H1 (cell line): ENCODE data around the gene C21orf58.
"Not testable (repeated sequence)": the region's sequence is repeated elsewhere in the genome, so short reads cannot be mapped to it uniquely, and the experiment has no call there.

Source experiments
- CTCF ChIP-seq, 3 experiments: IDR thresholded peaks; 1 replicate in 2 of 3; 2 replicates in 1 of 3; pipeline versions ENCODE4 v1.5.1 to v1.6.1; 2011; ENCODE audit warnings: low read length in 3 of 3, mild to moderate bottlenecking in 3 of 3, inconsistent platforms in 2 of 3, low read depth in 1 of 3, moderate library complexity in 1 of 3; ENCODE audit not compliant: insufficient read depth in 1 of 3; ENCODE audit errors: control extremely low read depth in 1 of 3
- EZH2 ChIP-seq: fragments of 200-600 bp; sonication (generic); IDR thresholded peaks from 2 replicates; pipeline ENCODE4 v1.7.1; 2012; ENCODE audit warnings: low read depth, mild to moderate bottlenecking, moderate library complexity, low read length, inconsistent platforms; ENCODE audit not compliant: severe bottlenecking
- POLR2A ChIP-seq, 2 experiments: IDR thresholded peaks; 1 replicate in 1 of 2; 2 replicates in 1 of 2; pipeline ENCODE4 v1.6.1; 2011; ENCODE audit warnings: low read depth in 2 of 2, low read length in 2 of 2, mild to moderate bottlenecking in 2 of 2; ENCODE audit errors: control extremely low read depth in 1 of 2
- SP2 ChIP-seq: IDR thresholded peaks from 2 replicates; pipeline ENCODE4 v1.6.1; 2012; ENCODE audit warnings: mild to moderate bottlenecking, low read length, inconsistent platforms

DNA sequence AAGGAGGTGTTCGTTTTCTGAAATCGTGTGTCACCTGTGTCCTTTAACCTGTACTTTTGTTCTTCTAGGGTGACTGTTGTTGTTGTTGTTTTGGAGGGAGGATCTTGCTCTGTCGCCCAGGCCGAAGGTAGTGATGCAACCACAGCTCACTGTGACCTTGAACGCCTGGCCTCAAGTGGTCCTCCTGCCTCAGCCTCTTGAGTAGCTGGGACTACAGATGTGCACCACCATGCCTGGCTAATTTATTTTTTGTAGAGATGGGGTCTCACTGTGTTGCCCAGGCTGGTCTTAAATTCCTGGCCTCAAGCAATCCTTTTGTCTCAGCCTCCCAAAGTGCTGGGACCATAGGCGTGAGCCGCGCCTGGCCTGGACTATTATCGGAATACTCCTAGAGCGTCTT is 49.3 kb upstream of the C21orf58 start:
- TF ChIP-seq EZH2; POLR2A (IDR thresholded peaks at IDR 0.05; ENCODE audit: control extremely low read depth in 1 of 2, low read depth in 2 of 2, low read length in 2 of 2); SP2; CTCF (IDR thresholded peaks at IDR 0.05; ENCODE audit: control extremely low read depth in 1 of 3, insufficient read depth in 1 of 3, low read depth in 1 of 3, low read length in 3 of 3): not testable (repeated sequence)
